Adipose tissue (tissue), 3 donors: ENCODE data around the gene KIF17. TPM values are rescaled to one million over a fixed set of nuclear protein-coding genes. Genes with fewer than 3 reads are reported as not detected.

ENCODE experiments used
- H3K27ac ChIP-seq: one replicate; pipeline ENCODE4 v1.5.1; 2013; ENCODE audit warnings: low read depth, low read length
- WGBS, 3 donors: extraction: QIAGEN DNeasy Blood & Tissue Kit; methylation state at CpG; one replicate each; pipeline ENCODE4 v1.1.7; 2013; 5-methylcytosine and 5-hydroxymethylcytosine counted together
- polyA plus RNA-seq, 3 donors: library from polyadenylated mRNA; stranded (reverse); fragments of 200-250 nt; gene quantifications; one replicate each; pipeline ENCODE4 v1.2.3, GENCODE V29; 2013
- donor health status: healthy with polysubstance abuse.
- donor health status: Bipolar disorder and iron deficiency.
- donor health status: healthy.

Gene KIF17
- polyA plus RNA-seq, 3 donors: 0.89 to 5.4 (median 4.2) TPM

DNA sequence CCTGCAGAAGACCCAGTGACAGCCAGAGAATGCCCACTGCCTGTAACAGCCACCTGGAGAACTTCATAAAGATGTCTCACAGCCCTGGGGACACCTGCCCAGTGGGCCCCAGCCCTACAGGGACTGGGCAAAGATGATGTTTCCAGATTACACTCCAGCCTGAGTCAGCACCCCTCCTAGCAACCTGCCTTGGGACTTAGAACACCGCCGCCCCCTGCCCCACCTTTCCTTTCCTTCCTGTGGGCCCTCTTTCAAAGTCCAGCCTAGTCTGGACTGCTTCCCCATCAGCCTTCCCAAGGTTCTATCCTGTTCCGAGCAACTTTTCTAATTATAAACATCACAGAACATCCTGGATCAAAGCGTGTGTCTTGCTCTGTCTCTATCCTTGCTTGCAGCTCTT lies 99.3 kb downstream of the KIF17 start:
- no peak overlapping the region for H3K27ac ChIP-seq
- 58 to 70% (median 58%) methylated on average over 4 of the region's 4 CpGs for WGBS, 3 donors

DNA sequence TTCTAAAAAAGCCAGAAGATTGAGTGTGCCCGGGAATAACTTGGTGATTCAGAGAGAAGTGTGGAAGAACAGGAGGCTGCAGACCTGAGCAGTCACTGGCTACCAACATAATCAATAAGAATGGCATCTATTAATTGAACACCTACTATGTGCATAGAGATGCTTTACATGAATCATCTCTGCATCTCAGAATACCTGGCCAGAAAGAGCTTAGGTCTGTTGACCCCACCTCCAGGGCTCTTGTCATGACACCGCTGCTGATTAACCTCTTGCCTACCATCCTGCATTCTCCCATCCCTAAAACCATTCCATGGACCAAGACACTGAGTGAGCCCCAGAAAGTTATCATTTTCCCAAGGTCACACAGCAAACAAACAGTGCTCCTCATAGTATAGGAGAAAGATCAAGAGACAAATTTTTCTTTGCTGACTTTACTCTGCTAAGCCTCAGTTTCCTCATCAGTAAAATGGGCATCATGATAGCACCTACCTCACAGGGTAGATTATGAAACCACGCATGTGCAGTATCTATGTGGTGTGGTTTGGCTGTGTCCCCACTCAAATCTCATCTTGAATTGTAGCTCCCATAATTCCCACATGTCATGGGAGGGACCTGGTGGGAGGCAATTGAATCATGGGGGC lies 100.8 kb downstream of the KIF17 start:
- no peak overlapping the region for H3K27ac ChIP-seq
- 67 to 80% (median 70%) methylated on average over 3 of the region's 3 CpGs for WGBS, 3 donors

DNA sequence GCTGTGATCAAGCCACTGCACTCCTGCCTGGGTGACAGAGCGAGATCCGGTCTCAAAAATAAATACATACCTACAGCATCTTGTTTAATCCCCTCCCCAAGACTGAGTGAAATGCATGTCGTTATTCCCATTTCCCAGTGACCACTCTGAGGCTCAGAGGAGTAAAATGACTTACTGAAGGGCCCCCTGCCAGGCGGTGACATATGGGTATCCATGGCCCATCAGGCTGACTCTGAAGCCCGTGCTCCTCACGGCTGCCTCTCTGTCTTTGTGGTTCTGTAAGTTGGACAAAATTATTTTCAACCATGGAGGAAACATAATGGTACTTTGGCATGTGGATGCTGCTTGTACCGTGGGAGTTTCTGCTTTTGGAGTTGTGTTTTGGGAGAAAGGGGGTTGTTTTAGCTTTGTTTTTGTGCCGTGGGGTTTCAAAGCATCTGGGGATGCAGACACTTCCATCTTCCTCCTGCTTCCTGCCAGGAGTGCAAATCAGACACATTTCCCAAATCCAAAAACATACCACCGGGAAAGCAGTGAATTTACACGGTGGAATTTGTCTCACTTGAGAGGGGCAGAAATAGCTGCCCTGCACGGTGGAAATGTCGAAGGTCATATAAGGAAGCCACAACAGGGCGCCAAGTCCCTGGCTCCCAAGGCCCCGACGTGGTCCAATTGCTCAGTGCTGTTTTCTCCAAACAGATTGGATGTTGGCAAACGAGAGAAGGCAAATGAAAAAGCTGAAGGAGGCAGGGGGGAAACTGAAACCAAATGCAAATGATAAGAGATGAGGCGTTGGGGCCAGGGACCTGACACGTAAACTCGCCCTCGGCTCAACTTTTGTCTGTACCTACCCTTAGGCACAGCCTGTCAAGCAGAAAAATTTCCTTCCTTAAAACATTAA lies 101.6 kb downstream of the KIF17 start:
- no peak overlapping the region for H3K27ac ChIP-seq
- WGBS, 3 donors: 42 to 47% (median 43%) methylated on average over 20 of the region's 20 CpGs

DNA sequence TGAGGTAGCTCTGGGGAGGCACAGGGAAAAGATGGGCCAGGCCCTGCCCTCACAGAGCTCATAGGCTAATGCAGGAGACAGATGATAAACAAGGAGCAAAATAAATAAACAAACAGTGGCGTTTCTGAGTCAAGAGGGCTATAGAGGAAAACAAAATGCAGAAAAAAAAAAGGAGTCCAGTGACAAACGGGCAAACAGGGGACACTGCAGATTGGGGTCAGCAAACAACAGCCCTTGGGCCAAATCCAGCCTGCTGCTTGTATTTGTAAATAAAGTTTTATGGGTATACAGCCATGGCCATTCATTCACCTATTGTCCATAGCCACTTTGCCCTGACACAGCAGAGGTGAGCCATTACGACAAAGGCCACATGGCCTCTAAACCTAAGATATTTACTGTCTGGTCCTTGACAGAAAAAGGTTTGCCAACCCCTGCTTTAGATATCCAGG lies 103.7 kb downstream of the KIF17 start:
- no peak overlapping the region for H3K27ac ChIP-seq
- 70 to 83% (median 79%) methylated on average over 3 of the region's 3 CpGs for WGBS, 3 donors

Other genes starting within 250 kb of the KIF17 start
- 10 to 100 TPM in 1 of 3 donors, 1 to 10 TPM in 2; 2.2 to 36.2 (median 6.2) TPM for gene CAMK2N1, start 231.8 kb downstream of the KIF17 start, polyA plus RNA-seq
- 10 to 100 TPM in 2 of 3 donors, 1 to 10 TPM in 1; 6.6 to 20.5 (median 20.2) TPM for gene MUL1, start 209.9 kb downstream of the KIF17 start, polyA plus RNA-seq
- gene FAM43B, start 165.4 kb downstream of the KIF17 start, polyA plus RNA-seq: 1 to 10 TPM in 1 of 3 donors, under 1 TPM in 2; 0.28 to 1.5 (median 0.80) TPM
- 10 to 100 TPM in 1 of 3 donors, 1 to 10 TPM in 1, under 1 TPM in 1; 0.66 to 29.8 (median 9.8) TPM for gene CDA, start 128.9 kb downstream of the KIF17 start, polyA plus RNA-seq
- 100 to 1,000 TPM in 1 of 3 donors, 10 to 100 TPM in 2; 34.6 to 132 (median 77.5) TPM for gene PINK1, start 84.5 kb downstream of the KIF17 start, polyA plus RNA-seq
- 100 to 1,000 TPM in 2 of 3 donors, 10 to 100 TPM in 1; 80.2 to 182 (median 157) TPM for gene DDOST, start 56.6 kb downstream of the KIF17 start, polyA plus RNA-seq
- gene SH2D5, start 14.7 kb upstream of the KIF17 start, polyA plus RNA-seq: under 1 TPM in 2 of 3 donors, not detected in 1; 0.03 to 0.39 TPM
- gene HP1BP3, start 69.3 kb upstream of the KIF17 start, polyA plus RNA-seq: 100 to 1,000 TPM in 1 of 3 donors, 10 to 100 TPM in 2; 51.6 to 108 (median 70.0) TPM